Stimulated activated naive CD4-positive, alpha-beta T cell (primary cell): ENCODE results near the gene POU2AF3.

Experiments used
- DNase-seq, 6 experiments: peaks; one replicate each; lab custom pipeline; 2025; lab: John Stamatoyannopoulos, UW

The POU2AF3 gene

GRCh38 chr11:111353776-111354600, 55.6 kb downstream of the POU2AF3 start:
- no peak for DNase-seq

- no peak for DNase-seq
These were observed 56.2 kb downstream of the POU2AF3 start for GRCh38 chr11:111354601-111354891.

- DNase-seq, result no peak
These were observed 56.8 kb downstream of the POU2AF3 start for GRCh38 chr11:111355101-111355500.

GRCh38 chr11:111355956-111356659, 57.8 kb downstream of the POU2AF3 start:
- no peak for DNase-seq

GRCh38 chr11:111356660-111357048, 58.3 kb downstream of the POU2AF3 start:
- DNase-seq, result no peak

GRCh38 chr11:111357150-111358037, 59.0 kb downstream of the POU2AF3 start:
- DNase-seq, result no peak
